AG04449 (cell line): Measurements from ENCODE around the gene TREX2.
A peak's percentile ranks its signal among the peaks of the same experiment; 100 is the strongest.

Source experiments
- CTCF ChIA-PET: fragments of 350-600 bp; formaldehyde crosslinking; extraction: SDS; loops from one replicate; lab custom pipeline; 2021; ENCODE audit warnings: antibody characterized with exemption; lab: Yijun Ruan, JAX
- POLR2A ChIA-PET: fragments of 400-600, 350-600 bp; formaldehyde crosslinking; extraction: SDS; loops from one replicate; lab custom pipeline; 2020; ENCODE audit warnings: antibody characterized with exemption, inconsistent platforms; lab: Yijun Ruan, JAX
- DNase-seq: peaks from one replicate; pipeline ENCODE4 v3.0.0-alpha.2; 2010; ENCODE audit warnings: low read depth, low spot score
- H3K4me3 ChIP-seq: 2 replicates; pipeline ENCODE4 v1.5.1; 2011; ENCODE audit warnings: low read depth, mild to moderate bottlenecking, control low read depth, low read length
- TF ChIP-seq, protein P1 (sequence below): IDR thresholded peaks from one replicate; pipeline ENCODE4 v1.5.1; 2011; ENCODE audit warnings: mild to moderate bottlenecking, moderate library complexity, low read length, control low read depth, inconsistent platforms; ENCODE audit not compliant: insufficient read depth; ENCODE audit errors: missing control alignments

The TREX2 gene

DNA sequence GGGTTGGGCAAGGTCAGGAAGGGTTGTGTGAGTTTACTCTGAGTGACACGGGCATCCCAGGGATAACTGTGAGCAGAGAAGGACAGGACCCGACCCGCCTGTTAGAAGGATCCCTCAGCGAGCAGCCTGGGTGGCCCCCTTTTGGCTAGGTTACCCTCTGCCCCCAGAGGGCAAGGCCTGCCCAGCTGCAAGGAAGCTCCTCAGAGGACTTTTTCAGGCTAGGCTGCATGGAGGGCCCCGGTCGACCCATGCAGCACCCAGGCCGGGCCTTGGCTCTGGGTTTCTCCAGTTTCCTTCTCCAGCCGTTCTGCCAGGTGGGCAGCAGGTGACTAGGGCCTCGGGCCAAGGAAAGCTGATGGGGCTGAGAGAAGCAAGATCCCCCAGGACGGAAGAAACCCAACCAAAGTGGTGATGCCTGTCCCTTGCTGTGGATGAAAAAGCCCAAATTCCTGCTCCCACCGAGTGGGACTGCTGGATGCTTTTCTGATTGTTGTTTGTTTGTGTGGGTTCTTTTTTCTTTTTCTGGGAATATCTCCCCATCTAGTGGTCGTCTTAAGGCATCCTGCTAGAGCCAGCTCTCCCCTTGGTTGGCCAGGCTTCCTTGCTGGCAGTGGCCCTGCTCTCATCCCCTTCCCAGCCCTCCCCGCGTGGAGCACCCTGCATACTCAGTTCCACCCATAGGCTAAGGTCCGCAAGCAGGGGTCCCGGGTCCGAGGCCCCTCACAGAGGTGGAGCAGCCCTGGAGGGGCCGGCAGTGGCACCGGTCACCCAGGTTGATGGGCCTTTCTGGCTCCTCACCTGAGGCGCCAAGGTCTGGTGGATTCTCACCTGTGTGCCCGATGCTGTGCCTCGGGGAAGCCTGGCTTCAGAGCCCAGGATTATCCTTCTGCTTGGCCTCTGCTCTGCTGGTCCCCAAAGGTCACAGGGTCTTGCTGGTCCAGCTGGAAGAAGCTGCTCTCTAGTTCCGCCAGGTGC, 32.8 kb downstream of the TREX2 start:
- TF ChIP-seq, protein P1, sequence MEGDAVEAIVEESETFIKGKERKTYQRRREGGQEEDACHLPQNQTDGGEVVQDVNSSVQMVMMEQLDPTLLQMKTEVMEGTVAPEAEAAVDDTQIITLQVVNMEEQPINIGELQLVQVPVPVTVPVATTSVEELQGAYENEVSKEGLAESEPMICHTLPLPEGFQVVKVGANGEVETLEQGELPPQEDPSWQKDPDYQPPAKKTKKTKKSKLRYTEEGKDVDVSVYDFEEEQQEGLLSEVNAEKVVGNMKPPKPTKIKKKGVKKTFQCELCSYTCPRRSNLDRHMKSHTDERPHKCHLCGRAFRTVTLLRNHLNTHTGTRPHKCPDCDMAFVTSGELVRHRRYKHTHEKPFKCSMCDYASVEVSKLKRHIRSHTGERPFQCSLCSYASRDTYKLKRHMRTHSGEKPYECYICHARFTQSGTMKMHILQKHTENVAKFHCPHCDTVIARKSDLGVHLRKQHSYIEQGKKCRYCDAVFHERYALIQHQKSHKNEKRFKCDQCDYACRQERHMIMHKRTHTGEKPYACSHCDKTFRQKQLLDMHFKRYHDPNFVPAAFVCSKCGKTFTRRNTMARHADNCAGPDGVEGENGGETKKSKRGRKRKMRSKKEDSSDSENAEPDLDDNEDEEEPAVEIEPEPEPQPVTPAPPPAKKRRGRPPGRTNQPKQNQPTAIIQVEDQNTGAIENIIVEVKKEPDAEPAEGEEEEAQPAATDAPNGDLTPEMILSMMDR = no peak
- ChIA-PET CTCF (no interaction called here), POLR2A (no interaction called here)
- H3K4me3 ChIP-seq = no peak overlapping the region
- no peak for DNase-seq

DNA sequence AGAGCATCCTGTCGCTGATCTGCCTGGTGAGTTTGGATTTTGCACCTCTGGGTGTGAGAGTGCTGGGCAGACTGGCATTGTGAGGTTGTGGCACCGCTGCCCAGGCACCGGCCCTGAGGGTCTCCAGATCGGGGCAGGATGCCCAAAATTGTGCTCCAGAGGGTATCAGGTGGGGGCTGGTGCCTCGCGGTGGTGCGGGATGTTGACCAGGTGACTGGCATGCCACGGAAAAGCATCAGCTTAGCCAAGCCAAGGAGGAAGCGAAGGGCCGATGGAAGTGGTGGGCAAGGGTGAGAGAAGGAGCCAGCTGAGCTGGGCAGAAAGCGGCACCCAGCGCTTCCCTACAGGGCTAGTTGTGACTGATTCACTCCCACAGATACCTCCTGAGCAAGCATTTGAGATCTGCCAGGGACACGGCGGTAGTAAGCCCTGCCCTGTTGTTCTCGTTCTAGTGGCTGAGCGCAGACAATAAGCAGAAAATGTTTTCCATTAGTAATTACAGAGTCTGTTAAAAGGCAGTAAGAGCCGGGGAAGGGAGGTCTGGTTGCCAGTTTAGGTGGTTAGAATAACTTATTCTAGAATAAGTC, 33.8 kb downstream of the TREX2 start:
- POLR2A ChIA-PET = no interaction called here
- TF ChIP-seq, protein P1 = no peak
- no peak for DNase-seq
- H3K4me3 ChIP-seq = no peak overlapping the region
- CTCF ChIA-PET = no interaction called here

DNA sequence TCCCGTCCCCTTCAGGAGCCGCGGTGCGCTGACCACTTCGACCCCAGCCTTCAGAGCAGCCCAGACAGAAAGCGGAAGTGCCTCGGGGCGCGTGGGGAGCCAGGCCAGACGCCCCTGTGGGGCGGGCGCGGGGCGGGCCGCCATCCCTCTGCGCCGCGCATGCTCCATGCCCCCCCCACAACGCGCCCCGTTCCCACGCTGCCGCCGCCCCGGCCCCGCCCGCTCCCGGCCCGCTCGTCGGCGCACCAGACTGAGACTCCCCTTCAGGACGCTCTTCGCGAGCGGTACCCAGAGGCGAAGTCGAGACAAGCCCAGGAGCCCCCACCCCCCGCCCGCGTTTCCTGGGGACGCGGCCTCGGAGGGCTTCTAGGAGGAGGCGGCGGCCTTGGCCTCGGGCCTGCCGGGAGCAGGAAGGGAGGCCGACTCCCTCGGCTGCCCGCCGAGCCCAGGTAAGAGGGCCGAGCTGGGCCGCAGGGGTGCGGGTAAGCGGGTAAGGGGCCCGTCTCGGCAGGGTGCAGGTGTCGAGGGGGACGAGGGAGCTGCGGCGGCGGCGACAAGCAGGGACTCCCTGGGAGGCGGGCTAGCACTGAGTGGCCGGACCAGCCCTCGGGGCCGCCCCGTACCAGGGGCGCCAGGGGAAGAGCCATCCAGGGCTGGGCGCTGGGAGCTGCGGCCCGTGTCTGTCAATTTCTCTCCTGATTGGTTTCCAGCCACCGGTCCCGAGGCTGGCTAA, 34.4 kb downstream of the TREX2 start, which contains the start of gene ZFP92:
TSS of gene ZFP92 (plus strand) at position 218 of the 733 bp plus-strand sequence. CDS start 6,851 bp downstream, outside the sequence.
- CTCF ChIA-PET = no interaction called here

DNA sequence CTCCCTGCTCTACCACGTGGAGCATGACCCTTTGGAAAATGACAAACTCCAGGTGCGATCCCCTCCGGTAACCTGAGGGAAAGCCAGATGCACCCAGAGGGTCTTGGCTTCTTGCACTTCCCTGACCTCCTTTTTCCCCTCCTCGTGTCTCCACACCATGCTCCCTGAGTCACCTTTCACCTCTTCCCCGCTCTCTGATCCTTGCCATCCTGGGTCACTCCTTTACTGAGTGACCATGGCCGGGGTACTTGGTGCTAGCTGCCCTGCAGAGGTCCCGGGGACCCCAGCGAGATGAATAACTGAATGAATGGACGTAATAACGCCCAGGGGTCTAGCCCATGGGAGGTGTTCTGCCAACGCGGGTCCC, 35.0 kb downstream of the TREX2 start:
- H3K4me3 ChIP-seq = peak overlapping the region; percentile 25
- TF ChIP-seq, protein P1 = no peak
- no peak for DNase-seq
- POLR2A ChIA-PET = no interaction called here
- CTCF ChIA-PET = no interaction called here

More for the DNA sequence above, 34.4 kb downstream of the TREX2 start, which contains the start of gene ZFP92:
- POLR2A ChIA-PET = no interaction called here
- TF ChIP-seq, protein P1 = no peak
- no peak for DNase-seq
- peak within 1 kb of the TSS; percentile 40 for H3K4me3 ChIP-seq

DNA sequence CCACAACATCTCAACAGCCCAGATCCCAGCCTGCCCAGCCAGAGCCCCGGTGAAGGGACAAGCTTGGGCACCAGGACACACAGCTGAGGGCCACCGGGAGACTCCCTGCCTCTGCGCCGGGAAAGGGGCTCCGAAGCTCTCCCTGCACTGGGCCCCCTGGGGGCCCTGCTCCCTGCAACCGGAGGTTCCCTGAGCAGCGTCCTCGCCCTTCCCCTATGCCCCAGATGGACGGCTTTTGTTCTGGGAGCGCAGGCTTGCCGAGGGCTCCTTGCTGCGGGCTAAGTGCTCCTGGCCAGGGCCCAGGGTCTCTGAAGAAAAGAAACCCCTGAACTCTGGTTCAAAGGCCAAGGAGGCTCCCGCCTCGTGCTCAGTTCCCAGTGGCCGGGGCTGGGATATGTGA, 35.5 kb downstream of the TREX2 start:
- CTCF ChIA-PET = no interaction called here
- POLR2A ChIA-PET = no interaction called here

More for the DNA sequence above, 35.5 kb downstream of the TREX2 start:
- TF ChIP-seq, protein P1 = no peak
- DNase-seq = no peak
- no peak overlapping the region for H3K4me3 ChIP-seq
